ENCODE measurements around the gene CCDC154.
A peak's percentile ranks its signal among the peaks of the same experiment; 100 is the strongest.
"Not testable (repeated sequence)": the region's sequence is repeated elsewhere in the genome, so short reads cannot be mapped to it uniquely, and the experiment has no call there.

CCDC154 gene

DNA sequence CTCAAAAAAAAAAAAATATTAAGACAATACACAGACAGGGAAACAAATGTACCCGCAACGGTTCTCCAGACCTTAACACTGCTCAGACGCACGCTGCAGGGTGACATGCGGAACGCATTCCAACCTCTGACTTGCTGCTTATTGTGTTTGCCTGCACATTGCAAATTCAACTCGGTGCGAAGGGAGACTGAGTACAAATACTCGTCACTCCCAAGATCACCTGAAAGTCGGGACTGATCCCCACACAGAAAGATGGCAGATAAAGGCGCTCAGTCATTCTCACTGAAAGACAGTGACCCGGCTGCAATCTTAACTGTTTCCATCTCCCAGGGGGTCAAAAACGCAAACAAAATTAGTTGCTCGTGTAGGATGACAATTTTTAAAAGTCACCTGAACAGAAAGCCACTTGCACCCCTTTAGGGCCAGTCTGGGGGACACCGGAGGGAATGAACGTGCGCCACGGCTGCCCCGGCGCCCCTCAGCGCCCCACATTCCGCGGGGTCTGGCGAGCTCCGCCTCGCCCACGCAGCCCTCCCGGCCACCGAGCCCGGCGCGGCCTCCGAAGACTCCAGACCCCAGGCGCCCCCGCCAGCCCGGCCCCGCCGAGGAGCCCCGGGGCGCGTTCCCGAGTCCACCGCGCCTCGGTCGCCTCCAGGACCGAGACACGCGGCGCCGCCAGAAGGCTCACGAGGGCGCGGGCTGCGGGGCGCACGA is 29.9 kb upstream of the CCDC154 start:
- DNase-seq = no peak

DNA sequence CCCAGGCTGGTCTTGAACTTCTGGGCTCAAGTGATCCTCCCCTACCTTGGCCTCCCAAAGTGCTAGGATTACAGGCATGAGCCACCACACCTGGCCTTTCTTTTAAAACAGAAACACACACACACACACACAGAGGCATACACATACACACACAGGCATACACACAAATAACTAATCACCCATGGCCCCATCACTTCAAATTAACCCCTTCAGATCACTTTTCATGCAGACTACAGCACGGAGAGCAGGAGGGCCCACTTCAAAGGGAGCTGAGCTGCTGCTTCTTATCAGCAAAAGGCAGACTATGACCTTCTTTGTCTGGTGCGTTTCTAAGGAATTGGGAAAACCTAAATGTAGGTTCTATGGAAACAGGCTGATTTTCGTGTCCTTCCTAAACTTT is 28.6 kb upstream of the CCDC154 start:
- no peak for DNase-seq

GRCh38 chr16:1471569-1472194 is 27.3 kb upstream of the CCDC154 start:
- DNase-seq = no peak

DNA sequence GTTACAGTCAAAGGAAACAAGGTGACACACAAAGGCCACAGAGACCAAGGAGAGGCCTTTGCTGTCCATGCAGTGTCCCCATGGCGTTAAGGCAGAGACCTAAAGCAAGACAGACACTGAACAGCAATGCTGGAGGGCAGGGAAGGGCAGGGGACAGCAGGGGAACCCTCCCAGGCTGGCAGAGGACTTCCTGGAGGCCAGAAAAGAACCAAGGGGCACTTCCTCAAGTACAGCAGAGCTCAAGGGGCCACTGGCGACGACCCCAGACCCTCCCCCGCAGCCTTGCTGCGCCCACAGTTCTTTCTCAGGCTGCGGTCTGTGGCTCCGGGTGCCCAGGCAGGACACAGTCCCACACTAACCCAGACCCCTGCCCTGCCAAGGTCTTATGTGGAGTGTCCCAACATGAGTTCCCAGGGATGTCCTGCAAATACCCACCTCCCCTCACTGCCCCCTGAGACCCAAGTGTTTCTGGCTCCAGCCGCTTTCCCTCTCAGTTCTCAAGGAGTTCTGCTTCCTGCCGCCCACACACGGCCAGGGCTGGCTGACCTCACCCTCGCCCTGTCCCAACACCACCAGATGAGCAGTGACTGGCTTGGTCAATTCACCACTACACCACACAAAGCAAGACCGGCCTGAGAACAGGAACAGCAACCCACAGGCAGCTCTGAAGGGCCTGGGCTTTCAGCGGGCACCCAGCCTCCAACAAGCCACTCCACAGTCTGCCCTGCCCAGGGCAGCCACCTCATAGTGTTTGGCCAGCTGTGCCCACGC is 26.3 kb upstream of the CCDC154 start:
- peak in 1 of 2 donors; percentile 52 for DNase-seq

GRCh38 chr16:1469693-1470201 is 25.4 kb upstream of the CCDC154 start:
- DNase-seq = peak in 1 of 2 donors; percentile 41

- not testable (repeated sequence) for DNase-seq
These were observed 24.8 kb upstream of the CCDC154 start for GRCh38 chr16:1469141-1469540.

DNA sequence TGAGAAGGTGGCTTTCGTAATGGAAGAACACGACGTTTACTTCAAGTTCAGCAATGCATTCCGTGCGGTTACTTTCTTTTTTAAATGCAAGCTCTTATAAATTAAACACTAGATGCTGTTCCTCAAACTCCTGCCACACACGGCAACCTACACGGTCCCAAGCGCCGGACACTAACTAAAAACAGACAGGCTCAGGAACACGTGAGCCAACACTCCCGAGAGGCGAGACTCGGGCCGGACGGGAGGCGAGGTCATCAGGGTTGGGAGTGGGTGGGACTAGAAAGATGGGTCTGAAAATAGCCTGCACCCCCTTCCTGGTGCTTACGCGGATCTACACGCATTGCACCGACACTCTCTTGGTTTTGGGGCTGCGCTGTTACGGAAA is 24.1 kb upstream of the CCDC154 start:
- no peak for DNase-seq

DNA sequence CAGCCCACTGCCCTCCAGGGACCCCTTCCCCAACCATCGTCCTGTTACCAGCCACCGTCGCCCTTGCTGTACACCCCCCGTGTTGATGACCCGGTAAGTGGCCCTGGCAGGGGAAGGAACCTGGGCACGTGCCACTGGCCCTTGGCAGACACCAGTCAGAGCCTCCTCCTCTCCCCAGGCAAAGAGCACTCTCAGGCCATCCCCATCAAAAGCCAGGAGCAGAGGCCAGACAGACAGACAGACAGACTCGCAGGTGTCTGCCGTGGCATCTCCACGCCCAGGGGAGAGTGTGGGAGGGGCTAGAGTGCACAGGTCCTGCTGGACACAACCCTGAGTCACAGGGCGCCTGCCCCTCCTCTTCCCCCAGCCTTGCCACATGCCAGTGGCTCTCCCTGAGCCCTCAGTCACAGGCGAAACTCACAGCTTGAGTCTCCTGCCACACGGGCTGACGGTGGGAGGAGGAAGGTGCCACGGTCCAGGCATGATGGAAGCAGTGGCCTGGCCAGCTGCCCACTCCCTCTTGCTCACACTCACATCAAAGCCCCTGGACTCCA is 22.7 kb upstream of the CCDC154 start:
- DNase-seq = no peak

- no peak for DNase-seq
These were observed 21.7 kb upstream of the CCDC154 start for GRCh38 chr16:1466054-1466453.

GRCh38 chr16:1465567-1465915 is 21.2 kb upstream of the CCDC154 start:
- no peak for DNase-seq

- DNase-seq = no peak
These were observed 20.7 kb upstream of the CCDC154 start for GRCh38 chr16:1464894-1465566.

GRCh38 chr16:1464196-1464893 is 20.0 kb upstream of the CCDC154 start:
- DNase-seq = no peak

- DNase-seq = no peak
These were observed 16.8 kb upstream of the CCDC154 start for GRCh38 chr16:1461146-1461545.

DNA sequence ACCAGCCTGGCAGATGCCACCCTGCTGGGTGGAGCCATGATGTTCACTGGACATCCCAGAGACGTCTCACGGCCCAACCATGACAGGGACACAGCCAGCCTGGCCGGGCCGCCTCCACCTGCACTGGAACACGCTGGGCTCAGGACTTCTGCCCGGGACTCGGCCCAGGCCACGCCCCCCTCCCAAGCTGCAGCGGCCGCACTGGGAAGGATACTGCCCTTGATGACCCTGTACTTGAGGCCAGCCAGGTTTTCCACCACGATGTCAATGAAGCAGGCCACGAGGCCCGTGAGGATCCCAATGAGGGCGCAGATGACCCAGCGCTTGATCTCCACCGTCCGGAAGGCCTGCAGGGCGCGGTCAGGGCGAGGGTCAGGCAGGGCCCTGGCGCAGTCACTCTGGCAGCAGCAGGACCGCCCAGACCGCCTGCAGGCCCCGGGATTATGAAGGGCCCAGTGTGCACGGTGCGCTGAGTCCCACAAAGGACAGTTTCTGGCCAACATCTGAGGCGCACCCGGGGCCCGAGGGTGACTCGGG is 16.3 kb upstream of the CCDC154 start:
- DNase-seq = no peak

- no peak for DNase-seq
These were observed 15.6 kb upstream of the CCDC154 start for GRCh38 chr16:1459967-1460366.

DNA sequence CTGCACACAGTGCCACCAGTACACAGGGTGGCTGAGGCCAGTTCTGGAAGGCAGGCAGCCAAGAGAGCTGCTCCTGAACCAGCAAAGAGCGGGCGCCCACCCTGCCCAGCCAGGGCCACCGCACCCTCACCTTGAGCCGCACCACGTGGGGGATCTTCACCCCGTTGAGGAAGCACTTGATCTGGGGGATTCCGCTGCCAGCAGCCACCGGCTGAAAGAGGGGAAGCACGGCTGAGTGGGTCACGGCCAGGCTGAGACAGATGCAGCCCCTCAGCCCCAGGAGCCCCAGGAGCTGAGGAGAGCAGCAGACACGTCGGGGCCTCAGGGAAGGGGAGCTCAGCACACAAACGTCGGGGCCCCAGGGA is 14.6 kb upstream of the CCDC154 start:
- peak in 1 of 2 donors; percentile 80 for DNase-seq

DNA sequence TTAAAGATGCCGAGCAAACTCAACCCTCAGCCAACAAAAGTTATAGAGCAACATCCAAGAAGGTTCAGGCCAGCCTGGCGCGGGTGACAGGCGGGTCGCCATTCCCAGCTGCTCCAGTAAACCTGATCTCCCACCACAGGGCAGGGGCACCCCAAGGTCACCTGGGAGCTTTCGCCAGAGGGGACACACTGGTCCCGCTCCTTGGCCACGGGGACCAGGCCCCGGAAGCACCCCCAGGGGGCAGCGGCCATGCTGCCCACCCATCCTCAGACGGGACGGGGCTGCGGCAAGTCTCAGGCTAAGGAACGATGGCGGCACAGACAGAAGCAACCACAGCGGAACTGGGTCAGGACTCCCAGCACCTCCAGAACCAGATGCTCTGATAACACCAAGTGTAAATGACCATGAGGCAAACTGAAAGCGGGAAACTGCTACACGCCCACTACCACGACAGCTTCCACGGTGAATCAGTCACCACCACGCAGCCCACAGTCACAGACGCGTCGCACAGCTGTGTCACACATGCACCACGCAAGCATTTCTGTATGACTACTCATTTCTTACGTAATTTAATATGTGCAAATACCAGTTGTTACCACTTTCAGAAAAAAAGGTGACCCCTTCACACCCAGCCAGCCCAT is 14.1 kb upstream of the CCDC154 start:
- peak in 1 of 2 donors; percentile 40 for DNase-seq

DNA sequence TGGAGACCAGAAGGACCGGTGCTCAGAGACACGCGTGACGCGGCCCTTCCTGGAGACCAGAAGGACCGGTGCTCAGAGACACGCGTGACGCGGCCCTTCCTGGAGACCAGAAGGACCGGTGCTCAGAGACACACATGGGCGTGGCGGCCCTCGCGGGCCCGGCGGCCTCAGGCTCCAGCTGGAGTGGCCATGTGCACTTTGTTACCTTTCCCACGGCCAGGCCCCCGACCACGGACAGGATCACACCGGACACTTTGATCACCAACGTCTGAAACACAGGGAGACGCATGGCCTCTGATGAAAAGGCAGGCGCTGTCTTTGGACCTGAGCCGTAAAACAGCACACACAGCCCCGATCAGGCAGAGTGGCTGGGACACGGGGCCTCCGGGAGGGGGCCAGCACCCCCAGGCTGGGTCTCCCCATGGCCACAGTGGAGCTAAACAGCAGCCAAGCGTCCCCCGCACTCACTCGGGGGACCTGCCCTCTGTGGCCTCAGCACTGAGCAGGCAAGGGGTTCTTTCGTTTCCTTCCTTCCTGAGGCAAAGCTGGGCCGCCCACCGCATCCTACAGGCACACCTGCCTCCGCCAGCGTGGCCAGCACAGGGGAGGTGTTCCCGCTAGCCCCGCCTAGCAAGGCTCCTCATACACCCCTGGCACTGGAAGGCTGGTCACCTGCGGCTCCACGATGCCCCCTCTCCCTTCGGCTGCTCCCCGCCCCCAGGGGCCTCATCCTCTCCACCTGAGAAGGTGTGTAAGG is 13.3 kb upstream of the CCDC154 start:
- no peak for DNase-seq

- DNase-seq = no peak
These were observed 12.6 kb upstream of the CCDC154 start for GRCh38 chr16:1456951-1457350.

Measured in CD4-positive, alpha-beta T cell treated with Interleukin-4 for 1 hour (primary cell).